KMS-11 (cell line): ENCODE measurements around the gene LRFN4.

ENCODE experiments used
- H2AFZ ChIP-seq: fragments of 200-600 bp; sonication (generic); 2 replicates; pipeline ENCODE4 v1.6.1; 2016; ENCODE audit warnings: antibody characterized with exemption, mixed run types, low read depth
- H3K27ac ChIP-seq: fragments of 200-600 bp; sonication (generic); 2 replicates; pipeline ENCODE4 v1.6.1; 2016; ENCODE audit warnings: mild to moderate bottlenecking, mixed run types
- H3K27me3 ChIP-seq: fragments of 200-600 bp; sonication (generic); 2 replicates; pipeline ENCODE4 v1.6.1; 2017; ENCODE audit warnings: mild to moderate bottlenecking, low read depth, mixed run types, moderate library complexity; ENCODE audit not compliant: insufficient read depth
- H3K36me3 ChIP-seq: fragments of 200-600 bp; sonication (generic); 2 replicates; pipeline ENCODE4 v1.6.1; 2017; ENCODE audit warnings: mild to moderate bottlenecking, mixed run types; ENCODE audit not compliant: insufficient read depth
- H3K4me1 ChIP-seq: fragments of 200-600 bp; sonication (generic); 2 replicates; pipeline ENCODE4 v1.6.1; 2016; ENCODE audit warnings: mild to moderate bottlenecking, low read depth, mixed run types; ENCODE audit not compliant: poor library complexity, severe bottlenecking
- H3K4me2 ChIP-seq: fragments of 200-600 bp; sonication (generic); 2 replicates; pipeline ENCODE4 v1.7.0; 2016; ENCODE audit warnings: mild to moderate bottlenecking, mixed run types
- H3K4me3 ChIP-seq: fragments of 200-600 bp; sonication (generic); IDR thresholded peaks from 2 replicates; pipeline ENCODE4 v1.6.1; 2017; ENCODE audit warnings: low read depth, low read length, mixed read lengths; ENCODE audit not compliant: insufficient read depth
- H3K79me2 ChIP-seq: fragments of 200-600 bp; sonication (generic); 2 replicates; pipeline ENCODE4 v1.6.1; 2016; ENCODE audit warnings: low read depth, mixed run types; ENCODE audit not compliant: insufficient read depth
- H3K9ac ChIP-seq: fragments of 200-600 bp; sonication (generic); 2 replicates; pipeline ENCODE4 v1.6.1; 2016; ENCODE audit warnings: mild to moderate bottlenecking, mixed run types
- H4K20me1 ChIP-seq: fragments of 200-600 bp; sonication (generic); 2 replicates; pipeline ENCODE4 v1.6.1; 2016; ENCODE audit warnings: mild to moderate bottlenecking, mixed run types; ENCODE audit not compliant: insufficient read depth
- TF ChIP-seq, protein P1 (sequence below): fragments of 200-600 bp; sonication (generic); conservative IDR thresholded peaks from 2 replicates; pipeline ENCODE4 v1.6.1; 2017; ENCODE audit warnings: low read depth, mild to moderate bottlenecking, antibody characterized with exemption, low read length, moderate library complexity, mixed read lengths

Gene LRFN4

GRCh38 chr11:66885950-66886440 is 29.1 kb downstream of the LRFN4 start:
- H3K79me2 ChIP-seq, result no peaks in the 10 kb centered on the region
- H3K4me2 ChIP-seq, result no peak overlapping the region
- peaks cover 28% of the 10 kb centered on the region for H3K4me1 ChIP-seq
- H3K27ac ChIP-seq, result no peak overlapping the region
- no peaks in the 10 kb centered on the region for H3K27me3 ChIP-seq
- H3K36me3 ChIP-seq, result no peaks in the 10 kb centered on the region
- TF ChIP-seq, protein P1, sequence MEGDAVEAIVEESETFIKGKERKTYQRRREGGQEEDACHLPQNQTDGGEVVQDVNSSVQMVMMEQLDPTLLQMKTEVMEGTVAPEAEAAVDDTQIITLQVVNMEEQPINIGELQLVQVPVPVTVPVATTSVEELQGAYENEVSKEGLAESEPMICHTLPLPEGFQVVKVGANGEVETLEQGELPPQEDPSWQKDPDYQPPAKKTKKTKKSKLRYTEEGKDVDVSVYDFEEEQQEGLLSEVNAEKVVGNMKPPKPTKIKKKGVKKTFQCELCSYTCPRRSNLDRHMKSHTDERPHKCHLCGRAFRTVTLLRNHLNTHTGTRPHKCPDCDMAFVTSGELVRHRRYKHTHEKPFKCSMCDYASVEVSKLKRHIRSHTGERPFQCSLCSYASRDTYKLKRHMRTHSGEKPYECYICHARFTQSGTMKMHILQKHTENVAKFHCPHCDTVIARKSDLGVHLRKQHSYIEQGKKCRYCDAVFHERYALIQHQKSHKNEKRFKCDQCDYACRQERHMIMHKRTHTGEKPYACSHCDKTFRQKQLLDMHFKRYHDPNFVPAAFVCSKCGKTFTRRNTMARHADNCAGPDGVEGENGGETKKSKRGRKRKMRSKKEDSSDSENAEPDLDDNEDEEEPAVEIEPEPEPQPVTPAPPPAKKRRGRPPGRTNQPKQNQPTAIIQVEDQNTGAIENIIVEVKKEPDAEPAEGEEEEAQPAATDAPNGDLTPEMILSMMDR, result no peak
- H2AFZ ChIP-seq, result no peak overlapping the region
- H4K20me1 ChIP-seq, result no peaks in the 10 kb centered on the region
- H3K9ac ChIP-seq, result no peak overlapping the region
- H3K4me3 ChIP-seq, result no peak overlapping the region

- no peak overlapping the region for H3K27ac ChIP-seq
- H3K36me3 ChIP-seq, result no peaks in the 10 kb centered on the region
- no peaks in the 10 kb centered on the region for H3K27me3 ChIP-seq
- H3K4me1 ChIP-seq, result peaks cover 28% of the 10 kb centered on the region
- H3K4me3 ChIP-seq, result no peak overlapping the region
- no peak overlapping the region for H3K4me2 ChIP-seq
- no peak overlapping the region for H2AFZ ChIP-seq
- H3K9ac ChIP-seq, result no peak overlapping the region
- no peaks in the 10 kb centered on the region for H3K79me2 ChIP-seq
- H4K20me1 ChIP-seq, result no peaks in the 10 kb centered on the region
- TF ChIP-seq, protein P1, result no peak
Observed at GRCh38 chr11:66886671-66887221, 29.9 kb downstream of the LRFN4 start.

DNA sequence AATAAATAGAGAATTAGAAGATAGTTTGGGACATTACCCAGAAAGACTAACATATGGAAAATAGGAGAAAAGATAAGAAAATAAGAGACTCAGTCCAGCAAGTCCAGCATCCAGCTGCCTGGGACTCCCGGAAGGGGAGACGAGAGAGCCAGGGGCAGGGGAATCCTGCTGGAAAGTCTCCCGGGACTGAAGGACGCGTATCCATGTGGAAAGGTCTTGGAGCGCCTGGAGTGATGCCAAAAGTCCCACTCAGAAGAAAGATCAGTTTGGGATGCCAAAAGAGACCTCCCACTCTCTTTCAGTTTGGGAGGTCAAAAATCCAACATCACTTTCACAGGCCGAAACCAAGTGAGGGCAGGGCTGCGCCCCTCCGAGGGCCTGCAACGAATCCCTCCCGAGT is 30.7 kb downstream of the LRFN4 start:
- Histone ChIP-seq H3K4me1 (peaks cover 31% of the 10 kb centered on the region), H2AFZ (no peak overlapping the region), H3K27ac (no peak overlapping the region), H3K4me3 (no peak overlapping the region), H3K79me2 (no peaks in the 10 kb centered on the region), H3K9ac (no peak overlapping the region), H3K27me3 (no peaks in the 10 kb centered on the region), H4K20me1 (no peaks in the 10 kb centered on the region), H3K36me3 (no peaks in the 10 kb centered on the region), H3K4me2 (no peak overlapping the region)
- TF ChIP-seq, protein P1, result no peak

- no peaks in the 10 kb centered on the region for H3K79me2 ChIP-seq
- H3K36me3 ChIP-seq, result no peaks in the 10 kb centered on the region
- no peak overlapping the region for H3K4me2 ChIP-seq
- no peak overlapping the region for H3K27ac ChIP-seq
- no peak overlapping the region for H2AFZ ChIP-seq
- H3K4me3 ChIP-seq, result no peak overlapping the region
- TF ChIP-seq, protein P1, result no peak
- no peaks in the 10 kb centered on the region for H3K27me3 ChIP-seq
- H4K20me1 ChIP-seq, result no peaks in the 10 kb centered on the region
- H3K9ac ChIP-seq, result no peak overlapping the region
- H3K4me1 ChIP-seq, result peaks cover 31% of the 10 kb centered on the region
Observed at GRCh38 chr11:66888282-66888681, 31.4 kb downstream of the LRFN4 start.
